ENCODE measurements around the gene MCRIP2. TPM values are rescaled to one million over a fixed set of nuclear protein-coding genes. Genes with fewer than 3 reads are reported as not detected.

The MCRIP2 gene
- total and polyA plus RNA-seq, 5 experiments from 2014 or later: 28.1 to 36.6 (median 32.2) TPM

DNA sequence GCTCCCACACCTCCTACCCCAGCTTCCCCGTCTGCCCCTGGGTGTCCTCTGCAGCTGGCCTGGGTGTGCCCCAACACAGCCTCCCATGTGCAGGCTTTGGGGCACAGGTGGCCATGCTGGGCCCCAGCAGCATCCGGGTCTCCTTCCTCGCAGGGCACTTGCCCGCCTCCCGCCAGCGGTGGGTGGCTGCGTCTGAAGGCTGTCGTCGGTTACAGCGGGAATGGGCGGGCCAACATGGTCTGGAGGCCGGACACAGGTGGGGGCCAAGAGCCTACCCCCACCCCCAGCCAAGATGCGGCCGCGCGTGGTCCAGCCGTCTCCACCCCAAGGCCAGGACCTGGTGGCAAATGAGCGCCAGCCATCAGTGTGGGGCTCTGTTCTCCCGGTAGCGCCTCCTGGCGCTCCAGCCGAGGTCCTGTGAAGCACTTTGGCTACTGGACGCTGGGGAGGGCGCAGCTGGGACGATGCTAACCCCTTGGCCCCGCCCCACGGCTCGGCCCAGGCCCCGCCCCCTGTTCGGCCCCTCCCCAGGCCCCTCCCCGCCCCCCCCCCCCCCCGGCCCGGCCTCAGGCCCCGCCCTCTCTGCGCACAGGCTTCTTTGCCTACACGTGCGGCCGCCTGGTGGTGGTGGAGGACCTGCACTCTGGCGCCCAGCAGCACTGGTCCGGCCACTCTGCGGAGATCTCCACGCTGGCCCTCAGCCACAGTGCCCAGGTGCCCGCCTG lies 19.0 kb downstream of the MCRIP2 start:
- Mint-ChIP-seq H3K4me1 (peaks cover 2 to 7% (median 6%) of the 10 kb centered on the region in 4 donors), H3K27ac (no peak overlapping the region), H3K4me3 (peak overlapping the region in 1 of 10 donors; percentile 31), H3K27me3 (no peaks in the 10 kb centered on the region), H3K9me3 (no peaks in the 10 kb centered on the region), H3K36me3 (no peaks in the 10 kb centered on the region)
- POLR2A ChIA-PET: interaction anchor here (1.3 to 1.9 kb wide), 2 partner anchors 11 to 24 kb away, joined by 3 to 9 read pairs; partner anchors contain the start of genes METTL26 and WDR90
- DNase-seq (peak; percentile 32 to 81 (median 60)), ATAC-seq (peak; percentile 81 to 82)

DNA sequence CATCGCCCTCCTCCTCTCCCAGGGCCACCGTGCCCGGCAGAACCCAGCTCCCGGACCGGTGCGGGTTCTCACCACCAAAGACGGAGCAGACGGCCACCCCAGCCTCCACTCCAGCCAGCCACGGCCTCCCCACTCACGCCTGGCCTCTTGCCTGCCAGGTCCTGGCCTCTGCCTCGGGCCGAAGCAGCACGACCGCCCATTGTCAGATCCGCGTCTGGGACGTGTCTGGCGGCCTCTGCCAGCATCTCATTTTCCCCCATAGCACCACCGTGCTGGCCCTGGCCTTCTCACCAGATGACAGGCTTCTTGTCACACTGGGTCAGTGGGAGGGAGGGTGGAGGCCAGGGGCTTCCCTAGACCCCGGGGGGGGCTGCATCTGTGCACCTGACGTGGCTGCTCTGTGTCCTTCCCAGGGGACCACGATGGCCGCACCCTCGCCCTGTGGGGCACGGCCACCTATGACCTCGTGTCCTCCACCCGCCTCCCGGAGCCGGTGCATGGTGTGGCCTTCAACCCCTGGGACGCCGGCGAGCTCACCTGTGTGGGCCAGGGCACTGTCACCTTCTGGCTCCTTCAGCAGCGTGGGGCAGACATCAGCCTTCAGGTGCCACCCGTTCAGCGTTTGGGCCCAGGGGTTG lies 19.7 kb downstream of the MCRIP2 start:
- POLR2A ChIA-PET: interaction anchor here (1.3 to 1.8 kb wide), 2 partner anchors 25 to 34 kb away, joined by 3 to 6 read pairs; partner anchors contain the start of gene METTL26
- ATAC-seq (no peak), DNase-seq (no peak)
- Mint-ChIP-seq H3K9me3 (no peaks in the 10 kb centered on the region), H3K4me3 (peak overlapping the region in 2 of 10 donors; percentile 30 to 31), H3K27ac (peak overlapping the region in 1 of 10 donors; percentile 69), H3K27me3 (no peaks in the 10 kb centered on the region), H3K36me3 (no peaks in the 10 kb centered on the region), H3K4me1 (peaks cover 2 to 7% (median 6%) of the 10 kb centered on the region in 4 donors)

- ATAC-seq (no peak), DNase-seq (no peak)
- POLR2A ChIA-PET: interaction anchor here (1.3 to 1.8 kb wide), 3 partner anchors 13 to 33 kb away, joined by 3 to 6 read pairs (median 3); partner anchors contain the start of genes METTL26 and WDR90
- Mint-ChIP-seq H3K9me3 (no peaks in the 10 kb centered on the region), H3K4me3 (no peak overlapping the region), H3K27ac (no peak overlapping the region), H3K27me3 (no peaks in the 10 kb centered on the region), H3K4me1 (peaks cover 2 to 8% (median 7%) of the 10 kb centered on the region in 4 donors), H3K36me3 (no peaks in the 10 kb centered on the region)
Measured at GRCh38 chr16:662095-662494, 20.5 kb downstream of the MCRIP2 start.

DNA sequence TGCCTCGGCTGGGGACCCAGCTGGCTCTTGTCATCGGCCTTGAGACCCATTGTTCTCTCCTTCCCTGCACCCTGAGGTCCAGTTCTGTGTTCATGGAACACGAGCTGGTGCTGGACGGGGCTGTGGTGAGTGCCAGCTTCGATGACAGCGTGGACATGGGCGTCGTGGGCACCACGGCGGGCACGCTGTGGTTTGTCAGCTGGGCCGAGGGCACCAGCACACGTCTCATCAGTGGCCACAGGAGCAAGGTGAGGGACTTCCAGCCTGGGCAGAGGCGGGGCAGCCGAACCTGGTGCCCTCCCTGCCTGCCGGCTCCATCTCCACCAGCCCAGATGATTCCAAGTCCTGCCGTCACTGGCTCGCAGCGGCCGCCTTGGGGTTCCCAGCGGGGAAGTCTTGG lies 21.0 kb downstream of the MCRIP2 start:
- Mint-ChIP-seq H3K9me3 (no peaks in the 10 kb centered on the region), H3K27me3 (no peaks in the 10 kb centered on the region), H3K4me1 (peaks cover 2 to 12% (median 10%) of the 10 kb centered on the region in 4 donors), H3K4me3 (no peak overlapping the region), H3K27ac (no peak overlapping the region), H3K36me3 (no peaks in the 10 kb centered on the region)
- no peak for DNase-seq
- POLR2A ChIA-PET: interaction anchor here (1.3 to 1.8 kb wide), 2 partner anchors 13 to 33 kb away, joined by 3 to 6 read pairs; partner anchors contain the start of gene WDR90
- no peak for ATAC-seq

DNA sequence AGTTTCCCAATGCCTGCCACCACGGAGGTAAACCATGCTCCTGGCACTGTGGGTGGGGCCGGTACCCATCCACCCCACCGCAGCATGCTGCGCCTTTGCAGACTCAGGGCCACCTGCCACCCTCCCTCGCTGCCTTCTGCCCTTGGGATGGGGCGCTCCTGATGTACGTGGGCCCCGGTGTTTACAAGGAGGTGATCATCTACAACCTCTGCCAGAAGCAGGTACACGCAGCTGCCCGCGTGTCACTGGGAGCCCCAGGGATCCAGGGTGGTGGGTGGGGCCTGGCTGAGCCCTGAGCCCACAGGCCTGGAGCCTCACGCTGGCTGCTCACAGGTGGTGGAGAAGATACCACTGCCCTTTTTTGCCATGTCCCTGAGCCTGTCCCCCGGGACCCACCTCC lies 24.9 kb downstream of the MCRIP2 start:
- Mint-ChIP-seq H3K9me3 (no peaks in the 10 kb centered on the region), H3K4me3 (no peak overlapping the region), H3K36me3 (peaks cover 0 to 5% (median 0%) of the 10 kb centered on the region in 3 donors), H3K27ac (peak overlapping the region in 1 of 10 donors; percentile 58), H3K27me3 (no peaks in the 10 kb centered on the region), H3K4me1 (peaks cover 0 to 16% (median 11%) of the 10 kb centered on the region in 4 donors)
- DNase-seq (no peak), ATAC-seq (no peak)
- POLR2A ChIA-PET: interaction anchor here (0.8 to 7.9 kb wide), 4 partner anchors 14 to 29 kb away, joined by 4 to 95 read pairs (median 9); partner anchors contain the start of genes JMJD8, STUB1, WDR24 and WDR90

DNA sequence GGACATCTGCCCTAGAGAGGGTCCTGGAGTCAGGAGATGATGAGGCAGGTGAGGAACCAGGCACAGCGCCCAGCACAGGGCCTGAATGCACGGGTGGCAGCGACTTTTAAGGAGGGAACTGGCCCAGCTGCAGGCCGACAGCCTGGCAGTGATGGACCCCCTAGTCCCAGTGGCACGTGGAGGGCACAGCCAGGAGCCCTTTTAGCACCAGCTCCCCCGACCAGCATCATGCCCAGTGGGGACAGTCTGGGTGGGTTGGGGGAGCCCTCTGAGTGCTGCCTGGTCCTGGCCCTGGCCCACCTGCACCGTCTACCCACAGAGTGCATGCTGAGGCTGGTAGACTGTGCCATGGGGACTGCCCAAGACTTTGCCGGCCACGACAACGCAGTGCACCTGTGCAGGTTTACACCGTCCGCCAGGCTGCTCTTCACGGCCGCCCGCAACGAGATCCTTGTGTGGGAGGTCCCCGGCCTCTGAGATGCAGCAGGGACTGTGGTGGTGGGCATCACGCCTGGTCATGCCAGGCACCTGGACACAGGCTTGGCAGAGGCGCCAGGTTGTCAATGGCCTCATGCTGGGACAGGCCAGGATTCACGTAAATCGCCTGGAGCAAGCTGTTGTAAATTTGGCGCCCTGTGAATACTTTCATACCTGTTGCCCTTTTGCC lies 25.6 kb downstream of the MCRIP2 start:
- peaks cover 0 to 9% (median 0%) of the 10 kb centered on the region in 3 donors for H3K36me3 Mint-ChIP-seq
- ATAC-seq (no peak), DNase-seq (no peak)
- H3K27ac Mint-ChIP-seq: peak overlapping the region in 9 of 10 donors; percentile 79 to 96 (median 87)
- peak overlapping the region; percentile 65 to 87 (median 80) for H3K4me3 Mint-ChIP-seq
- POLR2A ChIA-PET: interaction anchor here (0.6 to 7.9 kb wide), 11 partner anchors 10 to 53 kb away, joined by 3 to 95 read pairs (median 4); partner anchors contain the start of genes JMJD8, METTL26, STUB1 and WDR24
- H3K27me3 Mint-ChIP-seq: no peaks in the 10 kb centered on the region
- H3K9me3 Mint-ChIP-seq: no peaks in the 10 kb centered on the region
- peaks cover 0 to 16% (median 11%) of the 10 kb centered on the region in 4 donors for H3K4me1 Mint-ChIP-seq

- peaks cover 0 to 13% (median 0%) of the 10 kb centered on the region in 3 donors for H3K36me3 Mint-ChIP-seq
- no peaks in the 10 kb centered on the region for H3K27me3 Mint-ChIP-seq
- peak; percentile 88 to 94 for ATAC-seq
- H3K4me1 Mint-ChIP-seq: peaks cover 0 to 17% (median 11%) of the 10 kb centered on the region in 4 donors
- peak within 1 kb of the TSS; percentile 65 to 87 (median 80) for H3K4me3 Mint-ChIP-seq
- H3K27ac Mint-ChIP-seq: peak within 1 kb of the TSS in 9 of 10 donors; percentile 79 to 96 (median 87)
- H3K9me3 Mint-ChIP-seq: no peaks in the 10 kb centered on the region
- POLR2A ChIA-PET: interaction anchor here (0.6 to 7.9 kb wide), 11 partner anchors 11 to 71 kb away, joined by 3 to 95 read pairs (median 4); partner anchors contain the start of genes JMJD8, METTL26, STUB1 and WDR24
- DNase-seq: peak; percentile 79 to 92 (median 86)
Measured at GRCh38 chr16:667780-668518, 26.3 kb downstream of the MCRIP2 start, which contains the start of gene RHOT2. TSS of gene RHOT2 (plus strand) at chr16:668132. CDS start at chr16:668200, 68 bp downstream.

GRCh38 chr16:668519-669171 lies 27.0 kb downstream of the MCRIP2 start:
- peaks cover 0 to 18% (median 0%) of the 10 kb centered on the region in 3 donors for H3K36me3 Mint-ChIP-seq
- H3K4me3 Mint-ChIP-seq: peak overlapping the region; percentile 56 to 85 (median 76)
- H3K27me3 Mint-ChIP-seq: no peaks in the 10 kb centered on the region
- DNase-seq (no peak), ATAC-seq (peak; percentile 11 to 14)
- H3K4me1 Mint-ChIP-seq: peaks cover 0 to 19% (median 10%) of the 10 kb centered on the region in 4 donors
- H3K9me3 Mint-ChIP-seq: no peaks in the 10 kb centered on the region
- POLR2A ChIA-PET: interaction anchor here (1.1 to 7.9 kb wide), 8 partner anchors 12 to 71 kb away, joined by 3 to 95 read pairs (median 8); partner anchors contain the start of genes JMJD8, METTL26, STUB1 and WDR24
- peak overlapping the region in 6 of 10 donors; percentile 68 to 80 (median 70) for H3K27ac Mint-ChIP-seq

DNA sequence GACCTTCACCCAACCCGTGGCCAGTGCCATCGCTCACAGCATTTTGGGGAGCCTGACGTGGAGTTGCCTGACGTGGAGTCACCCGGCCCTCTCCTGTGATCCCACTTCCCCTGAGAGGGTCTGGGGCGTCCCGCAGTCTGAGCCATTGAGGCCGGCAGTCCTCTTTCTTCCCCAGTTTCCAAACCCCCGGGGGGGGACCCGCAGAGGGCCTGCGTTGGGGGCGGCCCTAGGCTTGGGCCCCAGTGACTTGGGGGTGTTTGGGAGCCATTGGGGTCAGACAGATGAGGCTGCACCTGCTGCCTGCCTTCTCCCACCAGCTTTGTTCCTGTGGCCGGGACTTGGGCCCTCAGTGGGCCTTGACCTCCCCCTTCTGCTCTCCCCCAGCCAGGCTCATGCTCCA lies 28.0 kb downstream of the MCRIP2 start:
- POLR2A ChIA-PET: interaction anchor here (1.0 to 7.9 kb wide), 3 partner anchors 11 to 33 kb away, joined by 3 to 95 read pairs (median 16); partner anchors contain the start of genes JMJD8, METTL26 and STUB1
- peaks cover 1 to 19% (median 10%) of the 10 kb centered on the region in 4 donors for H3K4me1 Mint-ChIP-seq
- no peaks in the 10 kb centered on the region for H3K27me3 Mint-ChIP-seq
- peaks cover 0 to 18% (median 0%) of the 10 kb centered on the region in 3 donors for H3K36me3 Mint-ChIP-seq
- no peak for ATAC-seq
- peak overlapping the region in 9 of 10 donors; percentile 11 to 85 (median 39) for H3K4me3 Mint-ChIP-seq
- no peaks in the 10 kb centered on the region for H3K9me3 Mint-ChIP-seq
- H3K27ac Mint-ChIP-seq: peak overlapping the region in 4 of 10 donors; percentile 43 to 75 (median 60)
- no peak for DNase-seq

- H3K4me3 Mint-ChIP-seq: peak overlapping the region in 4 of 10 donors; percentile 18 to 58 (median 48)
- no peaks in the 10 kb centered on the region for H3K9me3 Mint-ChIP-seq
- POLR2A ChIA-PET: interaction anchor here (0.6 to 7.9 kb wide), 5 partner anchors 10 to 651 kb away, joined by 3 to 95 read pairs (median 4); partner anchors contain the start of genes JMJD8, METTL26, STUB1 and WDR24
Measured at GRCh38 chr16:670485-671352, 29.1 kb downstream of the MCRIP2 start.

More at GRCh38 chr16:670485-671352, 29.1 kb downstream of the MCRIP2 start:
- Mint-ChIP-seq H3K27ac (no peak overlapping the region), H3K36me3 (peaks cover 0 to 19% (median 0%) of the 10 kb centered on the region in 3 donors), H3K27me3 (no peaks in the 10 kb centered on the region), H3K4me1 (peaks cover 1 to 26% (median 16%) of the 10 kb centered on the region in 4 donors)
- no peak for ATAC-seq
- DNase-seq: no peak
